HG02623 (cell line): ENCODE measurements around the gene MGME1.

ENCODE experiments used
- ATAC-seq: cut with Tn5 transposase; IDR thresholded peaks from one replicate; pipeline ENCODE4 v1.9.1; 2021; ENCODE audit warnings: moderate library complexity; ENCODE audit not compliant: unreplicated experiment

MGME1 gene, protein sequence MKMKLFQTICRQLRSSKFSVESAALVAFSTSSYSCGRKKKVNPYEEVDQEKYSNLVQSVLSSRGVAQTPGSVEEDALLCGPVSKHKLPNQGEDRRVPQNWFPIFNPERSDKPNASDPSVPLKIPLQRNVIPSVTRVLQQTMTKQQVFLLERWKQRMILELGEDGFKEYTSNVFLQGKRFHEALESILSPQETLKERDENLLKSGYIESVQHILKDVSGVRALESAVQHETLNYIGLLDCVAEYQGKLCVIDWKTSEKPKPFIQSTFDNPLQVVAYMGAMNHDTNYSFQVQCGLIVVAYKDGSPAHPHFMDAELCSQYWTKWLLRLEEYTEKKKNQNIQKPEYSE

DNA sequence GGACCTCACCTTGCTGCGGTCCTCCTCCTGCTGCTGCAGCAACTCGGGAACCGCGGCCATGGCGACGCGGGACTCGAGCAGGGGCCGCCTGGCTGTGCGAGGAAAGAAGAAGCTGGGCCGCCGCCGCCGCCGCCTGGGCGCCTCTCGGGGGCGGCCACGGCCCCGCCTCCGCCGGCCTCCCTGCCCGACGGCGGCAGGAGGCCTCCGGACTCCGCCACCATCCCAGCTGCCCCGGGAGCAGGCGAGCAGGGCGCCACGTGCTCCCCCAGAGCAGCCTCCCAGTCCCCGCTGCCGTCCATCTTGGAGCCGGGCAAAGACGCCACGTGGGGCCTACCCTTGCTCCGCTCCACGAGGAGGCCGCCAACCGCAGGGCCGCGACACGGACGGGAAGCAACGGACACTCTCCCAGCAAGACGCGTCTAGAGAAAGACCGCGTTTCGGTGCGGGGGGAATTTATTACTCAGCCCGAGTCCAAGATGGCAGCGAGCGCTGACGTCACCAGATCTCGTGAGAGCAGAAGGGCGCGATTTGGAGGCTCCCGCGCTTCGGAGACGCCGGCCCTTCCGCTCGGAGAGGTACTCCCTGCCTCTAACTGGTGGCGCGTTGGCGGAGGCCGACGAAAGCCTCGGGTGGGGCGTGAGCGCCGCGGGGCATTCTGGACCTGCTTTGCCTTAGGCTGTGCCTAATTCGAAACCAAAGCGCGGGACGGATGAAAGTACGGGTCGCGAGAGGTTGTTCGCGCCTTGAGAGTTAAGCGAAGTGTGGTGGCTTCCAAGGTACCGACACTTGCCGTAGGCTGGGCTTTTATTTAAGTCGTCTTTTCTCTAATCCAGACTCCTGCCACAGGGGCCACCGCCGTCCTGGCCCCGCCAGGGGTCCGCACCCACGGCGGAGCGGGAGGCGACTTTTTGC lies at the start of gene MGME1, which contains the start of gene SNX5:
TSS of gene MGME1 (plus strand) at position 653 of the 912 bp plus-strand sequence. CDS start 842 bp downstream, outside the sequence.
TSS of gene SNX5 (minus strand) at position 429 of the 912 bp plus-strand sequence. CDS start at position 60, 369 bp downstream.
- ATAC-seq = peak; percentile 62

DNA sequence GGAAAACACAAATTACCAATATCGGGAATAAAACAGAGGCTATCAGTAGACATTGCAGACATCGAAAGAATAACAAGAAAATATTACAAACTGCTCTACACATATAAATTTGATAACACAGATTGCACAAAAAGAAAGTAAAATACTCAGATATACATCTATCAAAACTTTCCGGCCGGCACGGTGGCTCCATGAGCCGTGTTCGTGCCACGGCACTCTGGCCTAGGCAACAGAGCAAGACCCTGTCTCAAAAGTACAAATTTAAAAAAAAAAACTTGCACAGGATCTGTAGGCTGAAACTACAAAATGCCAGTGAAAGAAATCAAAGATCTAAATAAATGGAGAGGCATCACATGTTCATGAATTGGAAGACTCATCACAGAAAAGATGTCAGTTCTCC lies 49.7 kb upstream of the MGME1 start:
- ATAC-seq = no peak

DNA sequence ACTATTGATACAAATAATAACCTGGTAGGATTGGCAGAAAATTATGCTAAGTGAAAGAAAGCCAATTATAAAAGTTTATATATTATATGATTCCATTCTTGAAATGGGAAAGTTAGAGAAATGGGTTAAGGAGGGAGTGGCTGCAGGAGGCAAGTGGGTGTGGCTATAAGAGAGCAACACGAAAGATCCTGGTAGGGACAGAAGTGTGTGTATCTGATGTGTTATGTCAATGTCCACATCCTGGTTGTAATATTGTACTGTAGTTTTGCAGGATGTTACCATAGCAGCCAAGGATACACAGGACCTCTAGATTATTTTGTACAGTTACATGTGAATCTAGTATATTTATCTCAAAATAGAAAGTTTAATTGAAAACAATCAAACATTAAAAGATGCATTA lies 47.0 kb upstream of the MGME1 start:
- no peak for ATAC-seq

DNA sequence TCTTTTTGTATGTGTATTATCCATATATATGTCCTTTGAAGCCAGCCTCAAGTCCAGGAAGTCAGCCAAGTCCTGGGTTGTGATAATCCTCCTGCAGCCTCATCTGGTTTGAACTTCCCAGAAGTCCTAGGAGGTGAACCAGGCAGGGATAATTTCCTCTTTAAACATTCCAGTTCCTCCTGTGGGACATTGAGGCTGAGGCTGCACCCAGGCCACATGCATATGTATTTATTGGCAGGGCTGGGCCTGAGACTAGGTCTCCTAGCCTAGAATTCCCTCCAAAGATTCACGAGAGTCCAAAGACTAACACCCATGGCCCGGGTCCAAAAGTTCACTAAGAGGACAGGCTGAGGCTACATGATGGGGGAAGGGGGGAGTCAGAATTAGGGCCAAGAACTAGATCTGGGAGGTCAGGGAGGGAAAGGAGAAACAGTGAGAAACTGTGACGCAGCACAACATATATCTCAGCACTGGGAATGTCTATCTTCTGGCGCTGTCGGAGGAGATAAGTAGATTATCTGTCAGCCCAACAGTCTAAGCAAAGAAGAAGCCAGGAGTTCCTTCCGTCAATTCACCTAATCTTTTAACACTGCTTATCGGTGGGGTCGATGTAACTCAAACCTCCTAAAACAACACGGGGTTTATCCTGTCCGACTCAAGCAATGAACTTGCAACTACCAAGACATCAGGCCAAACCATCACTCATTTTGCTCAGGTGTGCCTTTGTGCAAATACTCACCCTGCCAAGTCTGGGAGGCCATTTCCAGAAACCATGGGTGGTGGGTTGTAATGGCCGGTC lies 43.5 kb upstream of the MGME1 start:
- ATAC-seq = no peak

DNA sequence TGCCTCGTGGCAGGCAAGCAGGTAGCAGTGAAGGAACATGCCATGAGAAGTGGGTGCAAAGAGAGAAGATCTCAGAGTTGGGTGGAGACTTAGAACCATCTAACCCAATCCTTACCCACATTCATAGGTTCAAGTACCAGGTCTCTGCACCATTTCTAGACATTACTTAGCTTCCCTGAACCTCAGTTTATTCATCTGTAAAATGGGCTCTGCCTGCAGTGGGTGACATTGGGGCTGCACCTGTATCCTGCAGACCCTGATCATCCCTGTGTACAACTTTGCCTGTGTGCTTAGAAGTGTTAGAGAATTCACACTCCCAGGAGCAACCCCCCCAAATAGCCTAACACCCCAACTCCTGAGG lies 42.9 kb upstream of the MGME1 start:
- ATAC-seq = no peak

DNA sequence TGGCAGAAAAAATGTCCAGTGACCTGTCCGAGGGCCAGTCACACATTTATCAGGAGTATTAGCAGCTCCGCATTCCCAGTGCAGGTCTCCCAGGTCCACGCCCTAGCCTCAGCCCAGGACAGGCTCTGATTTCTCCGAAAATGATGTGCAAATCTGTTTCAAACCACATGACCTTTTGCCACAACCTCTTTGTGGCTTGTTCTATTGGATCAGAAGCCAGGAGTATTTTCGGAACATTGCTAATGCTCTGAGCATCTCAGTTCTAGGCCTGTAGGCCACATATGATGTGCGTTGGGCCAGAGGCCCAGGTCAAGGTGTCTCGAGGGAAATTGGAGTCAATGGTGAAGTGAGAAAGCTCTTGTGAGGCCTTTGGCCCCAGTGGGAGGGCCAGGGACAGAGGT lies 40.6 kb upstream of the MGME1 start:
- ATAC-seq = no peak

DNA sequence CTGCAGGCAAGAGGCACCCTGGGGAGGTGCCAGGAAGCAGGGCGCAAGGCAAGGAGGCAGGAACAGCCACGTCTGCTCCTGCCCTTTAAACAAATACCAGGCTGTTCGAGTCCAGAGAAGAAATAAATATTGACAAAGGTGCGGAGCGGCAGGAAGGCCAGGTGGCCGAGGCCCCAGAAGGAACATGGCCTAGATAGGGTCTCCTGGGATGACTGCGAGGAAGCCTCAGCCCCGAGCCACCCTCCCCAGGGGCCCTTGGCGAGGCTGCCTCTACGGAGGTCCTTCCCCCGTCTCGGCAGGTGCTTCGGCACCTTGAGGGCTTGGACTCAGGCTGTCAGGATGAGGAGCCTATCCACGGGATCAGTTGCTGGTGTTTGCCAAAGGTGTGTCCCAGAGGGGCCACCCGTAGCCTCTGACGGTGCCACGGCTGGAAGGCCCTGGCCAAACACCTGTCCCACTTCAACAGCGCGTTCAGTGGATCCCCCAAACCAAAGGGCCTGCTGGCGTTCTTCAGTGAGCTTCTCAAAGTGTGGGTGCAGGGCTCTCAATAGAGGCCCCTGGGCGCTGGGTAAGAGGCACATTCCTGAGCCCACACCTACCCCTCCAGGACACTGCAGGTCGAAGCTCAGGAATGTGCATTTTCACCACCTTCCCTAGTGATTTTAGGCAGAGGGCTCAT lies 40.0 kb upstream of the MGME1 start:
- no peak for ATAC-seq

DNA sequence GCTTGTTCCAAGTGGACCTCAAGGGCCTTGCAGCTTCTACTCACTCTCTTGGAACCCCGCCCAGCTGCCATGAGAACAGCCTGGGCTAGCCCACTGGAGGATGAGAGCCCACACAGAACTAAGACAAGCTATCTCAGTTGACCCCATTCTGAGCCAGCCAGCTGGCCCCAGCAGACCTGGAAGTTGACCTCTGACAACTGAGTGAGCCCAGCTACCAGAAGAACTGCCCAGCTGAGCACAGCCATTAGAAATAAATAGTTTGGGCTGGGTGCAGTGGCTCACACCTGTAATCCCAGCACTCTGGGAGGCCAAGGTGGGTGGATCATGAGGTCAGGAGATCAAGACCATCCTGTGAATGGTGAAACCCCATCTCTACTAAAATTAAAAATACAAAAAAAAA lies 37.3 kb upstream of the MGME1 start:
- no peak for ATAC-seq

DNA sequence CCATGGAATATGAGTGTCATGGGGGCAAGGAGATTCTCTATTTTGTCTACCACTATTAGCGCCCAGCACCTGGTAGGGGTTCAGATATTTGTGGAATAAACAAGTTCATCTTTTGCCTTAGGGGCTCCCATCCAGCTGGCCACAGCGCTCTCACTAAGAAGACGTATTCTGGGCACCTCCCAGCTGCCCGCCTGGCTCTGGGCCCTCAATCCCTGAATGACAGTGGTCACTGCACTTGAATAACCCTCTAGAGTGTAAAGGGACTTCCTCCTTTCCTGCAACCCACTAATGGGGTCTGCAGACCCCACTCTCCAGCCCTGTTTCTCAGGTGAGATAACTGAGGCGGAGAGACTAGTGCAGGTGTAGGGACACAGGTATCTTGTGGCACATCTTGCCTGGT lies 36.4 kb upstream of the MGME1 start:
- ATAC-seq = no peak

DNA sequence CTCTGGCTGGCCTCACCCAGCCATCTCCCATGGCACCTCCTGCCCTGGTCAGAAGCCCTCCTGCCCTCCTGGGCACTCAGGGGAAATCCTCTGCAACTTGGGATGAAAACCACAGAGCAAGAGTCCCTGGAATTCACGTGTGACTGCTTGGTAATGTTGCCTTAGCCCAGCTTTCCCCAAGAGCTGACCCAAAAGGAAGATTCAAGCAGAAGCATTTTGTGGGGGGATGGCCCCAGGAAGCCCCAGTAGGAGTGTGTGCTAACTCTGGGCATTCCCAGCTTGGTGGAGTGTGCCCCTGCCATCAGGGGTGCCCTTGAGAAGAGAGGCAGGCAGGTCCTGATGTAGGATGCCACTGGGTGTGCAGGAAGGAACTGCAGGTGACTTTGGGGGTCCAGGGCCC lies 35.7 kb upstream of the MGME1 start:
- ATAC-seq = no peak

GRCh38 chr20:17933711-17934110 lies 35.1 kb upstream of the MGME1 start:
- ATAC-seq = peak; percentile 50

DNA sequence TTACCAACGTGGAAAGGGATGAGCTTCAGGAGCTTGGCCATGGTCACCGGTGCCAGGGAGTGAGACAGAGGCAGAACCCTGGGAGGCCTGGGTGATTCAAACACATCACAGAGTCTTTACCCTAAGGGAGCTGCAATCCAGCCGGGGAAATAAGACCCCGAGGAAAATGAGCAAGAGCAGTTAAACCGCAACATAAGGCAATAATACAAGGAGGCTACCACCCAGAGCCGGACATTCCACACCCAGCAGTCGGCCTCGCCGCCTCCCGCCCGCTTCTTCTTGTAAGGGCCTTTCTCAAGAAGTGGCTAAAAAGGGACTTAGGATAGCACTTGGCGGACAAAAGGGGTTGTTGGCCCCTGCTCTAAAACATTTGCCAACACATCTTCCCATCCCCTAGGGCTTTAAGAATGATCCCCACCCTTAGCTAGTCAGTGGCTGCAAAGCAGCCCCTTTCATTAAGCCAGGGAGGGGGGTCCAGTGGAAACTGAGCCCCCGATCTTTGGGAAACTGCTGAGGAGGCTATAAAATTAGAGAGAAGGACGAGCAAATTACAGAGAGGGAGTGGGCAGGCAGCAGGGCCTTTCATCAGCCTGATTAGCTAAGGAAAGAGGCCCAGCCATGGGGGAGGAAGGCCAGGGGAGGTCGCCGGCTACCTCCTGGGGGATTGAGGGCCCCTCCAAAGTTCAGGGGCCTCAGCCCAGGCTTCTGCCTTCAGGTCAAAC lies 34.5 kb upstream of the MGME1 start:
- ATAC-seq = no peak

DNA sequence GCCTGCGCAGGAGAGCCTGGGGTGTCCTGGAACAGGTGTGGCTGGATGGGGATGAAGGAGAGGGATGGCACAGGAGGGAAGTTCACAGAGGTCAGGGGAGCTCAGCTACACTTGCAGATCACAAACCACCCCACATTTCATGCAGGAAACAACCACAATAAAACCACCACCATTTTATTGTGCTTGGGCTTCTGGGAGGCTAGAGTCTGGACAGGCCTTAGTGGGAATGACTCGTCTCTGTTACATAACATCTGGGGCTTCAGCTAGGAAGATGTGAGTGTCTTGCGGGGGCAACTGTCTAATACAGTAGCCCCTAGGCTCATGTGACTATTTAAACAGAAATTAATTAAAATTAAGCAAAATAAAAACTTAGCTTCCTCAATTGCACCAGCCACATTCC lies 33.6 kb upstream of the MGME1 start:
- no peak for ATAC-seq

DNA sequence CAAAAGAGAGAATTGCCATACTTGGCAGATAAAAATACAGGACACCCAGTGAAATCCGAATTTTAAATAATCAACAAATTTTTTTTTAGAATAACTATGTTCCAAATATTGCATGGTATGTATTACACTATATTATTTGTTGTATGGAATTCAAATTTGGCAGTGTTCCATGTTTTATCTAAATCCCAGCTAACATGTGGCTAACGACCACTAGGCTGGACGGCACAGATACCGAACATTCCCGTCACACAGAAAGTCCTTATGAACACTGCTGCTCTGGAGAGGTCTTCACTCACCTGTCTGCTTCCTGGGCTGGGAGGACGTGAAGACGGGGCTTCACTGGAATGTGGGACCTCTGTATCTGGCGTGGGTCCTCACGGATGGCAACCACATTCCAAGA lies 33.1 kb upstream of the MGME1 start:
- ATAC-seq = no peak

- no peak for ATAC-seq
Observed at GRCh38 chr20:17936286-17936760, 32.5 kb upstream of the MGME1 start.

- no peak for ATAC-seq
Observed at GRCh38 chr20:17936761-17937732, 31.8 kb upstream of the MGME1 start.

DNA sequence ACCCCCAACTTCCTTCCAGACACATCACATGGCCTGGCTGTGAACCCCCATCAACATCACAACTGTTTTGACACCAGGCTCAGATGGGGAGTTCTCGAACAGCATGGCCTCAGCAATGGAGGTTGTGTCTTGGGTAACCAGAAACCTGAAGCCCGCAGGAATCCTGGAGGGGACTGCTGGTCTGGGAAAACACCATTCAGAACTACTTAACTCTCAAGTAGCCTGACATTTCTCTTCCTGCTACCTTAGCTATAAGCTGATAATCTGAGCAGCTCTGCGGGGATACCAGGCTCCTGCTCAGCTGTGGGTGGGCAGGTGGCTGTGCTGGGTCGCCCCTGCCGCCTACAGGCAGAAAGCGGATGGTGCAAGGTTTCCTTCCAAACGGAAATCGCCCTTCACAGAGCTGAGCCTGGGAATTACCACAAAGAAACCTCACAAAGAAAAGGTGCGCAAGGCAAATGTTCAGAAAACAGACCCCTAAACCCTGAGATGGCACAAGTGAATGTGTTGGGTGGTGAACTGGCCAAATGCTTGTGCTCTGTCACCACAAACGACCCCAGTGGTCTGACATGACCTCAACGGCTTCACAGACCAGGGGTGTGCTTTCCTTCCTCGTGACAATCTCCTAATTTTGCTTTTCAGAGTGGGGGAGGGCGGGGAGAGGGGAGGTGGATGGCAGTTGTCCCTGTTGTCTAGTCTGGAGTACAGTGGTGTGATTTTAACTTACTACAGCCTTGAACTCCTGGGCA lies 29.8 kb upstream of the MGME1 start:
- peak; percentile 56 for ATAC-seq

DNA sequence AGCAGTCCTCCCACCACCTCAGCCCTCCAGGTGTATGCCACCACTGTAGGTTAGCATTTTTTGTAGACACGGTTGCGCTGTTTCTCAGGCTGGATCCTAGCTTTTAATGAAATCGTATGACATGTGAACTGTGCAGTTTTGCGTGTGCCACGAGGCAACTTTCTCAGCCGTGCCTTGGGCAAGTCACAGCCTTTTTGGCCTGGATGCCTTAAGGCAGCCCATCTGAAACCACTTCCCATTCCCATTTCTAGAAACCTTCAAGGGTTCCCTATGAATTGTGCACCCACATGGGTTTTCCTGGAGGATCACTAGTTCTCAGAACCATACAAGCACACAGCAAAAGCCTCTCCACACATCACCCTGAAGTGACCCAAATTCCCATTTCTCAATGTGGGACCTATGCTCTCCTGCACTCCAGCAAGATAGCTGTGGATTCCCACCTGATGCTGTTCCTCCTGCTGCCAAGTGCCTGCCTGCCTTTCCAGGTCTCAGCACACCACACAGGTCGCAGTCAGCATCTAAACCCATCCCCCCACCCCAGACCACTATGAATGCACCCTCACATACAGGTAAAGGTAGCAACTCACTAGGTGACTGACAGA lies 29.1 kb upstream of the MGME1 start:
- ATAC-seq = no peak
